DOHH2 (cell line): ENCODE measurements around the gene ADGRB3.

Source experiments
- H3F3A ChIP-seq: fragments of 200-600 bp; sonication (generic), shearing (Covaris generic); 2 replicates; pipeline ENCODE4 v1.6.0; 2016; ENCODE audit warnings: antibody characterized with exemption, mild to moderate bottlenecking; ENCODE audit not compliant: control insufficient read depth, insufficient read depth
- H3K27ac ChIP-seq: fragments of 200-600 bp; sonication (generic); 2 replicates; pipeline ENCODE4 v1.5.1; 2014; ENCODE audit warnings: low read depth, mild to moderate bottlenecking, low read length, moderate library complexity
- H3K27me3 ChIP-seq: fragments of 200-600 bp; sonication (generic); 2 replicates; pipeline ENCODE4 v1.6.1; 2014; ENCODE audit warnings: mild to moderate bottlenecking, low read length, mixed read lengths; ENCODE audit not compliant: control insufficient read depth
- H3K36me3 ChIP-seq: fragments of 200-600 bp; sonication (generic); 2 replicates; pipeline ENCODE4 v1.6.1; 2014; ENCODE audit warnings: mild to moderate bottlenecking, low read length, moderate library complexity, mixed read lengths; ENCODE audit not compliant: control insufficient read depth
- H3K4me1 ChIP-seq: fragments of 200-600 bp; sonication (generic); 2 replicates; pipeline ENCODE4 v1.6.1; 2014; ENCODE audit warnings: mild to moderate bottlenecking, low read length, mixed read lengths; ENCODE audit not compliant: control insufficient read depth
- H3K4me2 ChIP-seq: fragments of 200-600 bp; sonication (generic); 2 replicates; pipeline ENCODE4 v1.6.0; 2014; ENCODE audit warnings: mild to moderate bottlenecking, low read length, moderate library complexity
- H3K4me3 ChIP-seq: fragments of 200-600 bp; sonication (generic); 2 replicates; pipeline ENCODE4 v1.5.1; 2014; ENCODE audit warnings: mild to moderate bottlenecking, low read length, mixed read lengths
- H3K79me2 ChIP-seq: fragments of 200-600 bp; sonication (generic); 2 replicates; pipeline ENCODE4 v1.6.1; 2014; ENCODE audit warnings: mild to moderate bottlenecking, low read length, mixed read lengths; ENCODE audit not compliant: control insufficient read depth
- H3K9me2 ChIP-seq: fragments of 200-600 bp; sonication (generic); replicated peaks from 2 replicates; pipeline ENCODE4 v1.6.1; 2014; ENCODE audit warnings: mild to moderate bottlenecking, low read length, mixed read lengths; ENCODE audit not compliant: control insufficient read depth
- H3K9me3 ChIP-seq: fragments of 200-600 bp; sonication (generic); 2 replicates; pipeline ENCODE4 v1.6.1; 2014; ENCODE audit warnings: antibody characterized with exemption, low read length, mixed read lengths; ENCODE audit not compliant: control insufficient read depth, insufficient read depth
- H4K20me1 ChIP-seq: fragments of 200-600 bp; sonication (generic); 2 replicates; pipeline ENCODE4 v1.6.0; 2014; ENCODE audit warnings: low read depth, mild to moderate bottlenecking, antibody characterized with exemption, low read length, moderate library complexity; ENCODE audit not compliant: control insufficient read depth, insufficient read depth
- CTCF ChIP-seq: fragments of 200-600 bp; sonication (generic); IDR thresholded peaks from one replicate; pipeline ENCODE4 v1.5.1; 2014; ENCODE audit warnings: antibody characterized with exemption, mild to moderate bottlenecking, low read depth, low read length; ENCODE audit not compliant: poor library complexity, severe bottlenecking
- EZH2phosphoT487 ChIP-seq: fragments of 200-600 bp; sonication (generic); IDR thresholded peaks from 2 replicates; pipeline ENCODE4 v1.6.1; 2017; ENCODE audit warnings: borderline replicate concordance, mild to moderate bottlenecking, antibody characterized with exemption, low read length, moderate library complexity, mixed read lengths

Gene ADGRB3

GRCh38 chr6:69022993-69023392 lies 387.9 kb downstream of the ADGRB3 start:
- H3K9me3 ChIP-seq: no peaks in the 10 kb centered on the region
- no peaks in the 10 kb centered on the region for H3K4me1 ChIP-seq
- H3K79me2 ChIP-seq: no peaks in the 10 kb centered on the region
- no peaks in the 10 kb centered on the region for H3K36me3 ChIP-seq
- no peak overlapping the region for H3K4me2 ChIP-seq
- H3K27me3 ChIP-seq: no peaks in the 10 kb centered on the region
- TF ChIP-seq EZH2phosphoT487 (no peak), CTCF (no peak)
- H4K20me1 ChIP-seq: no peaks in the 10 kb centered on the region
- no peak overlapping the region for H3K4me3 ChIP-seq
- H3K27ac ChIP-seq: no peak overlapping the region
- no peaks in the 10 kb centered on the region for H3F3A ChIP-seq
- H3K9me2 ChIP-seq: no peaks in the 10 kb centered on the region

GRCh38 chr6:69026243-69026642 lies 391.2 kb downstream of the ADGRB3 start:
- Histone ChIP-seq H3K9me2 (no peaks in the 10 kb centered on the region), H4K20me1 (no peaks in the 10 kb centered on the region), H3K36me3 (no peaks in the 10 kb centered on the region), H3K27me3 (no peaks in the 10 kb centered on the region), H3K9me3 (no peaks in the 10 kb centered on the region), H3K27ac (no peak overlapping the region), H3K4me3 (no peak overlapping the region), H3F3A (no peaks in the 10 kb centered on the region), H3K4me1 (no peaks in the 10 kb centered on the region), H3K4me2 (no peak overlapping the region), H3K79me2 (no peaks in the 10 kb centered on the region)
- TF ChIP-seq EZH2phosphoT487 (no peak), CTCF (no peak)

GRCh38 chr6:69026715-69027114 lies 391.6 kb downstream of the ADGRB3 start:
- no peak overlapping the region for H3K4me3 ChIP-seq
- H3K27me3 ChIP-seq: no peaks in the 10 kb centered on the region
- H3K36me3 ChIP-seq: no peaks in the 10 kb centered on the region
- H3K79me2 ChIP-seq: no peaks in the 10 kb centered on the region
- no peaks in the 10 kb centered on the region for H4K20me1 ChIP-seq
- no peak overlapping the region for H3K27ac ChIP-seq
- TF ChIP-seq CTCF: no peak
- no peak for TF ChIP-seq EZH2phosphoT487
- no peak overlapping the region for H3K4me2 ChIP-seq
- H3K9me2 ChIP-seq: no peaks in the 10 kb centered on the region
- H3F3A ChIP-seq: no peaks in the 10 kb centered on the region
- no peaks in the 10 kb centered on the region for H3K4me1 ChIP-seq
- no peaks in the 10 kb centered on the region for H3K9me3 ChIP-seq

- Histone ChIP-seq H3K9me2 (no peaks in the 10 kb centered on the region), H4K20me1 (no peaks in the 10 kb centered on the region), H3K79me2 (no peaks in the 10 kb centered on the region), H3K4me1 (no peaks in the 10 kb centered on the region), H3K27ac (no peak overlapping the region), H3K36me3 (no peaks in the 10 kb centered on the region), H3K4me3 (no peak overlapping the region), H3F3A (no peaks in the 10 kb centered on the region), H3K4me2 (no peak overlapping the region), H3K9me3 (no peaks in the 10 kb centered on the region), H3K27me3 (no peaks in the 10 kb centered on the region)
- no peak for TF ChIP-seq EZH2phosphoT487
- no peak for TF ChIP-seq CTCF
Measured at GRCh38 chr6:69027861-69028260, 392.8 kb downstream of the ADGRB3 start.
